Kidney capillary endothelial cell (primary cell): ENCODE data around the gene PLCB4.
A peak's percentile ranks its signal among the peaks of the same experiment; 100 is the strongest.

Source experiments
- DNase-seq: peaks from one replicate; pipeline ENCODE4 v3.0.0-alpha.2; 2018; ENCODE audit warnings: low spot score

Gene PLCB4

GRCh38 chr20:9223296-9223695 is 154.4 kb downstream of the PLCB4 start:
- DNase-seq: no peak

- no peak for DNase-seq
These were observed 157.0 kb downstream of the PLCB4 start for GRCh38 chr20:9225879-9226278.

GRCh38 chr20:9227896-9228615 is 159.2 kb downstream of the PLCB4 start:
- DNase-seq: no peak

- DNase-seq: no peak
These were observed 160.0 kb downstream of the PLCB4 start for GRCh38 chr20:9228774-9229450.

- no peak for DNase-seq
These were observed 161.5 kb downstream of the PLCB4 start for GRCh38 chr20:9230406-9230805.

GRCh38 chr20:9233804-9234203 is 164.9 kb downstream of the PLCB4 start:
- no peak for DNase-seq

- peak; percentile 30 for DNase-seq
These were observed 166.6 kb downstream of the PLCB4 start for GRCh38 chr20:9235518-9235917.

- no peak for DNase-seq
These were observed 167.6 kb downstream of the PLCB4 start for GRCh38 chr20:9236458-9236857.

GRCh38 chr20:9241232-9241692 is 172.4 kb downstream of the PLCB4 start:
- DNase-seq: peak; percentile 42

- no peak for DNase-seq
These were observed 173.0 kb downstream of the PLCB4 start for GRCh38 chr20:9241721-9242427.

- DNase-seq: no peak
These were observed 175.1 kb downstream of the PLCB4 start for GRCh38 chr20:9243986-9244385.

GRCh38 chr20:9244811-9245210 is 175.9 kb downstream of the PLCB4 start:
- DNase-seq: no peak

GRCh38 chr20:9246731-9247130 is 177.8 kb downstream of the PLCB4 start:
- DNase-seq: no peak

GRCh38 chr20:9250511-9250910 is 181.6 kb downstream of the PLCB4 start:
- DNase-seq: no peak

GRCh38 chr20:9253006-9253539 is 184.2 kb downstream of the PLCB4 start:
- no peak for DNase-seq

- DNase-seq: no peak
These were observed 186.3 kb downstream of the PLCB4 start for GRCh38 chr20:9255171-9255570.

GRCh38 chr20:9256393-9256792 is 187.5 kb downstream of the PLCB4 start:
- DNase-seq: no peak

- no peak for DNase-seq
These were observed 190.0 kb downstream of the PLCB4 start for GRCh38 chr20:9258901-9259300.

GRCh38 chr20:9260027-9260426 is 191.1 kb downstream of the PLCB4 start:
- DNase-seq: no peak

GRCh38 chr20:9261781-9262180 is 192.9 kb downstream of the PLCB4 start:
- DNase-seq: no peak

GRCh38 chr20:9262653-9263194 is 193.8 kb downstream of the PLCB4 start:
- no peak for DNase-seq

- DNase-seq: no peak
These were observed 200.5 kb downstream of the PLCB4 start for GRCh38 chr20:9269280-9269971.
